Aorta (tissue), 5 donors: ENCODE data around the gene OVCA2. TPM values are rescaled to one million over a fixed set of nuclear protein-coding genes. Genes with fewer than 3 reads are reported as not detected.

ENCODE experiments used
- ATAC-seq: fragments of 200-7000 bp; cut with Tn5 transposase; one replicate; pipeline ENCODE4 v1.9.1; 2022; ENCODE audit warnings: moderate library complexity; ENCODE audit not compliant: low FRiP score
- DNase-seq, 2 donors: peaks; one replicate each; pipeline ENCODE4 v3.0.0-alpha.2; 2020
- H3K27ac ChIP-seq, 2 donors: one replicate each; pipeline ENCODE4 v1.5.1; 2013; ENCODE audit warnings: low read length in 2 of 2, mild to moderate bottlenecking in 2 of 2, moderate library complexity in 2 of 2, control low read depth in 1 of 2, inconsistent platforms in 1 of 2, low read depth in 1 of 2
- H3K27me3 ChIP-seq, 2 donors: one replicate each; pipeline ENCODE4 v1.6.1; 2013; ENCODE audit warnings: control low read depth in 1 of 2, low read length in 1 of 2, mild to moderate bottlenecking in 1 of 2, moderate library complexity in 1 of 2; ENCODE audit not compliant: insufficient read depth in 2 of 2, control insufficient read depth in 1 of 2
- H3K36me3 ChIP-seq, 2 donors: one replicate each; pipeline ENCODE4 v1.6.1; 2013; ENCODE audit warnings: control low read depth in 1 of 2, low read length in 1 of 2, mild to moderate bottlenecking in 1 of 2; ENCODE audit not compliant: insufficient read depth in 2 of 2, control insufficient read depth in 1 of 2
- H3K4me1 ChIP-seq, 2 donors: one replicate each; pipeline ENCODE4 v1.6.1; 2013; ENCODE audit warnings: low read length in 2 of 2, control low read depth in 1 of 2, mild to moderate bottlenecking in 1 of 2, moderate library complexity in 1 of 2; ENCODE audit not compliant: insufficient read depth in 2 of 2, control insufficient read depth in 1 of 2
- H3K4me3 ChIP-seq, 2 donors: one replicate each; pipeline ENCODE4 v1.5.1; 2013; ENCODE audit warnings: low read length in 2 of 2, control low read depth in 1 of 2, mild to moderate bottlenecking in 1 of 2
- H3K9me3 ChIP-seq: one replicate; pipeline ENCODE4 v1.6.1; 2013; ENCODE audit warnings: mild to moderate bottlenecking, low read length; ENCODE audit not compliant: control insufficient read depth
- WGBS, 2 donors: extraction: QIAGEN DNeasy Blood & Tissue Kit; methylation state at CpG; one replicate each; pipeline ENCODE4 v1.1.7; 2013; 5-methylcytosine and 5-hydroxymethylcytosine counted together
- intact Hi-C, 2 donors: fragments of 100-400 bp; cut with DNase I; formaldehyde crosslinking; loops; one replicate each; pipeline versions ENCODE4 v1.14.2 to v1.15.0; 2022
- polyA plus RNA-seq, 2 donors: library from polyadenylated mRNA; stranded (reverse); fragments of 200-250 nt; gene quantifications; one replicate each; pipeline ENCODE4 v1.2.3, GENCODE V29; 2013
- total RNA-seq, 2 donors: library from RNA; stranded (reverse); fragmentation: NEBNext Ultra II Directional; extraction: Animal tissue kit (Norgen Biotek cat#: 25700); gene quantifications; one replicate each; pipeline ENCODE4 v1.2.1, GENCODE V29; 2021
- donor health status: healthy with polysubstance abuse.
- donor health status: Bipolar disorder and iron deficiency.
- donor health status: DM: no; HTN: no; CAD: no.
- donor health status: DM: no; HTN: no; CAD: no.
- donor health status: DM: yes; HTN: yes; CAD: no.

The OVCA2 gene
- total and polyA plus RNA-seq, 4 donors, result 14.2 to 54.0 (median 20.0) TPM

DNA sequence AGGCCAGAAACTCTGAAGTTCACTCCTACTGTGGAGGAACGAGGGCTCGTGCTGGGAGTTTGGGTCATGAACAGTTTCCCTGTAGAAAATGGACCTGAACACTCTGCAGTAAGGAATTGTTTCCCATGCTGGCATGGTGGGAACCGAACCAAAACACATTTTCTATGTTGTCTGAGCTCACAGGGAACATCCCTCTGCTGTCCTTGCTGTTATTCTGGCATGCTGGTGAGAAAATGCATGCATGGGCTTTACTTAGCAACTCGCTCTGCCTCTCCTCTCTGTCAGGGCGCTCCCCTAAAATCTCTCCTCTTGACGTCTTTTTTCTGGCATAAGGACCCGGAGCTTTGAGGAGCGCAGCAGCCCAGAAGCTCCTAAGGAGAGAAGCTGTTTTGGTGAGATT lies 22.1 kb upstream of the OVCA2 start:
- no peak overlapping the region for H3K27ac ChIP-seq
- no peaks in the 10 kb centered on the region for H3K27me3 ChIP-seq
- intact Hi-C loops, result no loop called here
- DNase-seq (no peak), ATAC-seq (no peak)
- H3K4me3 ChIP-seq, result no peak overlapping the region
- WGBS, 2 donors, result 78 to 89% methylated on average over 8 of the region's 8 CpGs
- H3K9me3 ChIP-seq, result no peaks in the 10 kb centered on the region
- H3K36me3 ChIP-seq, result no peaks in the 10 kb centered on the region
- H3K4me1 ChIP-seq, result no peaks in the 10 kb centered on the region

DNA sequence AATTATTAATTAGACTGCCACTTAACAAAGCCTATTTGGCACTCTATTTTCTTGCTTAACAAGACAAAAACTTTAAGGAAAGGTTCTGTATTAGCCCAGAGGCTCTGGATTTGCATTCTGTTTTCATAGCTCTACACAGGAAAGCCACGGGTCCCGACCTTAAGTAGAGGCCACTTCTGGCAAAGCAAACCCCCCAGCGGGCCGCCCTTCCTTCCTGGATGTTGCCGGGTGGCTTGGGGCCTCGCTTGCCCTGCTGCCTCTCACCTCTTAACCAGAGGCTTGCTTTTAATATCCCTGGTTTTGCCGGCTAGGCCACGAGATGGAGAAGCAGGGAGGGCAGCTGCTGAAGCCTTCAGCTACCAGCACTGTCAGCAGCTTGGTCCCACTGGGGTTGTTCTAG lies 21.1 kb upstream of the OVCA2 start:
- H3K36me3 ChIP-seq, result no peaks in the 10 kb centered on the region
- no peak overlapping the region for H3K27ac ChIP-seq
- H3K4me3 ChIP-seq, result no peak overlapping the region
- no peaks in the 10 kb centered on the region for H3K4me1 ChIP-seq
- WGBS, 2 donors, result 79 to 89% methylated on average over 8 of the region's 8 CpGs
- DNase-seq, result no peak
- no peaks in the 10 kb centered on the region for H3K9me3 ChIP-seq
- no peak for ATAC-seq
- no peaks in the 10 kb centered on the region for H3K27me3 ChIP-seq
- intact Hi-C loops, result no loop called here

GRCh38 chr17:2022647-2023240 lies 19.1 kb upstream of the OVCA2 start:
- Histone ChIP-seq H3K27me3 (no peaks in the 10 kb centered on the region), H3K4me3 (no peak overlapping the region), H3K27ac (no peak overlapping the region), H3K36me3 (no peaks in the 10 kb centered on the region), H3K9me3 (no peaks in the 10 kb centered on the region), H3K4me1 (no peaks in the 10 kb centered on the region)
- ATAC-seq (no peak), DNase-seq (no peak)
- WGBS, 2 donors, result 90% methylated on average over 15 of the region's 15 CpGs
- intact Hi-C loops, result no loop called here

DNA sequence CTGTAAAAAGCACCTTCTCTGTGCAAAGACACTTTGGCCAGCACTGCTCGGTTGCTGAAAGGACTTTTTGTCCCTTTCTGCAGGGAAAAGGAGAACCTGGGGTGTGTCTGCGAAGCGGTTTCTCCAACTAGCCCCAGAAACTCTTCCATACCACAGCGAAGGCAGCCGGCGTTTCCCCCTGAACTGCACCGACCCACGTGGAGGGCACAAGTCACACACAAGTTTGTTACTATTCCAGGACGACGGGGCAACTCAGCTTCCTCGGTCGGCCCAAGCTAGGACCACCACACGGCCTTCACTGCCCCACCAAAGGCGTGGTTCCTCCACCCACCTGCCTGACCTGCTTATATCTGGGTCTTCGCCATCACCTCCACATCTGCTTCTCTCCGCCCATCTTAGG lies 18.6 kb upstream of the OVCA2 start:
- DNase-seq, result no peak
- Histone ChIP-seq H3K9me3 (no peaks in the 10 kb centered on the region), H3K4me3 (no peak overlapping the region), H3K27ac (no peak overlapping the region), H3K36me3 (no peaks in the 10 kb centered on the region), H3K27me3 (no peaks in the 10 kb centered on the region), H3K4me1 (no peaks in the 10 kb centered on the region)
- ATAC-seq, result no peak
- intact Hi-C loops, result no loop called here
- WGBS, 2 donors, result 66 to 79% methylated on average over 16 of the region's 16 CpGs

DNA sequence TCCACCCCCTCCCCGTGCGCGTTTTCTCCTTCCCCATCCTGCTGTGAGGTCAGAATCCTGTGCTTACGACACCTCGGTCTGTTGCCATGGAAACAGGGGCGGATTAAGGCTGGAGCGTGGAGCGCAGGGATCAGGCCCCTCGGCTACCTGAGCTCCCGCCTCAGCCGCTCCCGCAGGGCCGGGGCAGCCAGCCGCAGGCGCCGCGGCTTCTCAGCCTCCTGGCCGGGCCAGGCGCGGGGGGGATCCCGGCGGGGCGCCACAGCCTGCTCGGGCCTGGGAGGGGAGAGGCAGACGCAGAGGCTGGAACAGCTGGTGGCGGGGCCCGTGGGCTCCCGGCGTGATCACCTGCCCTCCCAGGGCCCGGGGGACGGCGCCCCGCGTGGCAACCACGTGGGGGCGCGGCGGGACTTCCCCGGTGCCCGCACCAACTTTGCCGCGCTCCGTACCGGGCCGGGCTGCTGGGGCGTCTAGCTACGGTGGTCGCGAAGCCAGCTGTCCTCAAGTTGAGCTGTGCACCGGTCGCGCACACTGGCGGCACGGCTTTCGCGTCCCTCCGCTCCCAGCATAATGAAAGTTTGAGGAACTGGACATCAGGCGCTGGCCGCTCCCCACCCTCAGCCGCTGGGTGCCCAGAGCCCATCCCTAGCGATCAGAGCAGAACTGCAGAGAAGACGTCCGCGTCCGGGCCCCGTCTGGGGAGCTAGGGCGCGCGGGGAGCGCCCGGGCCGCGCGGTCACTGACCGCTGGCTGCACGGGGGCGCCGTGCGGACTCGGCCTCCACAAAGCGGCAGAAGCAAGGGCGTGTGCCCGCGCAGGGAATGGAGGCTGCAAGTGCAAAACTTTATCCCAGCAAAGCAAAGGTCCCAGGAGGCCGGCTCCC lies 17.9 kb upstream of the OVCA2 start:
- intact Hi-C loops, result loop anchor here in 1 of 2 donors (2.0 kb wide), 1 partner anchor 115 kb away; no protein-coding TSS in a partner anchor
- DNase-seq, result peak in 1 of 2 donors; percentile 82
- no peak overlapping the region for H3K27ac ChIP-seq
- no peaks in the 10 kb centered on the region for H3K36me3 ChIP-seq
- H3K4me1 ChIP-seq, result no peaks in the 10 kb centered on the region
- no peaks in the 10 kb centered on the region for H3K27me3 ChIP-seq
- ATAC-seq, result peak; percentile 12
- H3K9me3 ChIP-seq, result no peaks in the 10 kb centered on the region
- 2% methylated on average over 68 to 85 of the region's 85 CpGs for WGBS, 2 donors
- H3K4me3 ChIP-seq, result peak overlapping the region in 1 of 2 donors; percentile 36

- no peaks in the 10 kb centered on the region for H3K4me1 ChIP-seq
- DNase-seq (no peak), ATAC-seq (no peak)
- WGBS, 2 donors, result 1% methylated on average over 64 to 73 of the region's 73 CpGs
- H3K4me3 ChIP-seq, result peak overlapping the region; percentile 2 to 36
- intact Hi-C loops, result loop anchor here (2.0 to 5.0 kb wide), 2 partner anchors 37 to 116 kb away; no protein-coding TSS in a partner anchor
- no peaks in the 10 kb centered on the region for H3K9me3 ChIP-seq
- H3K27me3 ChIP-seq, result no peaks in the 10 kb centered on the region
- no peaks in the 10 kb centered on the region for H3K36me3 ChIP-seq
- H3K27ac ChIP-seq, result no peak overlapping the region
These were observed 17.1 kb upstream of the OVCA2 start for GRCh38 chr17:2024572-2025219.

- peak; percentile 83 to 90 for DNase-seq
- ATAC-seq, result peak; percentile 70
- 0 to 1% methylated on average over 35 to 47 of the region's 47 CpGs for WGBS, 2 donors
- Histone ChIP-seq H3K27me3 (no peaks in the 10 kb centered on the region), H3K4me1 (no peaks in the 10 kb centered on the region), H3K27ac (no peak within 1 kb of the TSS), H3K9me3 (no peaks in the 10 kb centered on the region), H3K36me3 (no peaks in the 10 kb centered on the region), H3K4me3 (peak within 1 kb of the TSS; percentile 2 to 36)
- intact Hi-C loops, result loop anchor here (2.0 to 5.0 kb wide), 2 partner anchors 38 to 116 kb away; no protein-coding TSS in a partner anchor
These were observed 16.6 kb upstream of the OVCA2 start, which contains the start of gene RTN4RL1 for GRCh38 chr17:2025220-2025621. Gene RTN4RL1 (minus strand): TSS chr17:2025334. CDS start chr17:2024865, 469 bp downstream.

GRCh38 chr17:2025622-2026309 lies 16.1 kb upstream of the OVCA2 start:
- peak; percentile 53 for ATAC-seq
- peak; percentile 84 to 91 for DNase-seq

More at GRCh38 chr17:2025622-2026309, 16.1 kb upstream of the OVCA2 start:
- no peaks in the 10 kb centered on the region for H3K9me3 ChIP-seq
- H3K4me1 ChIP-seq, result no peaks in the 10 kb centered on the region
- intact Hi-C loops, result loop anchor here (1.0 to 5.0 kb wide), 3 partner anchors 38 to 117 kb away; no protein-coding TSS in a partner anchor
- H3K4me3 ChIP-seq, result peak overlapping the region; percentile 2 to 36
- H3K27ac ChIP-seq, result no peak overlapping the region
- no peaks in the 10 kb centered on the region for H3K36me3 ChIP-seq
- H3K27me3 ChIP-seq, result no peaks in the 10 kb centered on the region
- 1% methylated on average over 55 of the region's 55 CpGs for WGBS, 2 donors
